ENCODE results near the gene RSPO4. TPM values are rescaled to one million over a fixed set of nuclear protein-coding genes. Genes with fewer than 3 reads are reported as not detected.

Gene RSPO4
- total and polyA plus RNA-seq, 9 of the 15 experiments (the other 6 are each of a cell fraction or from before 2014, with no cell fraction given) = 0.04 to 0.34 TPM; not detected in 7

- TF ChIP-seq PATZ1 (CRISPR knock-in tag; IDR thresholded peaks at IDR 0.05; ENCODE audit: borderline replicate concordance) = no peak
- no peak for TF ChIP-seq TFAM (CRISPR knock-in tag; conservative IDR thresholded peaks at IDR 0.05)
- TF ChIP-seq SIN3A (IDR thresholded peaks at IDR 0.05; ENCODE audit: borderline replicate concordance in 2 of 2, control insufficient read depth in 1 of 2, low read depth in 2 of 2, low read length in 2 of 2) = no peak
- TF ChIP-seq PURB (CRISPR knock-in tag; IDR thresholded peaks at IDR 0.05; ENCODE audit: low read depth) = no peak
- TF ChIP-seq PHB2 (IDR thresholded peaks at IDR 0.05; ENCODE audit: low read depth) = no peak
- TF ChIP-seq ZNF740 (CRISPR knock-in tag; IDR thresholded peaks at IDR 0.05) = no peak
- no peak for TF ChIP-seq ZNF740 (tag; IDR thresholded peaks at IDR 0.05)
- no peak for TF ChIP-seq ZNF398 (CRISPR knock-in tag; IDR thresholded peaks at IDR 0.05)
- no peak for TF ChIP-seq MLLT1 (IDR thresholded peaks at IDR 0.05)
Observed at GRCh38 chr20:949717-950116, 52.4 kb downstream of the RSPO4 start (continued).
